Measurements from ENCODE around the gene ZNFX1.
"Not testable (repeated sequence)": the region's sequence is repeated elsewhere in the genome, so short reads cannot be mapped to it uniquely, and the experiment has no call there.

Gene ZNFX1

DNA sequence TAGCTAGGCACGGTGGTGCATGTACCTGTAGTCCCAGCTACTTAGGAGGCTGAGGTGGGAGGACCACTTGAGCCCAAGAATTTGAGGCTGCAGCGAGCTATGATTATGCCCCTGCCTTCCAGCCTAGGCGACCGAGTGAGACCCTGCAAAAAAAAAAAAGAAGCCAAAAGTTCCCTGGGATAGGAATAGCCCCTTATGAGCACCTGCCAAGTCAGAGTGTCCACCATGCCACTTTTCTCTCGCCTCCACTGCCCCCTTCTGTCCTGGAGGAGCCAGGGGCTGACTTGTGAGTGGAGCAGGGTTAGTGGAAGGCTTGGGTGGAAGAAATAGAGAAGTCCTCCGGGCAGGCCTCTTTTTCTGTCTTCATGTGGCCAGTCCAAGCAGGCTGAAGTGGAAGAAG, 70.8 kb downstream of the ZNFX1 start:
- FAIRE-seq, result no peak

DNA sequence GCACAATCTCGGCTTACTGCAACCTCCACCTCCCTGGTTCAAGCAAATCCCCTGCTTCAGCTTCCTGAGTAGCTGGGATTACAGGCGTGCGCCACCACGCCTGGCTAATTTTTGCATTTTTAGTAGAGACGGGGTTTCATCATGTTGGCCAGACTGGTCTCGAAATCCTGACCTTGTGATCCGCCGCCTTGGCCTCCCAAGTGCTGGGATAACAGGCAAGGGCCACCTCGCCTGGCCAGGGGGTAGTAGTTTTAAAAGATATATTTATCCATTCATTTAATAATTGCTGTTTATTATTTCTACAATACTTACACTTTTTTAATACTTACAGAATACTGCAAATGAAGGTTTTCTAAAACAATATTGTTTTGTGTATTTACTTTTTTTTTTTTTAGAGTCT, 74.1 kb downstream of the ZNFX1 start:
- no peak for FAIRE-seq

DNA sequence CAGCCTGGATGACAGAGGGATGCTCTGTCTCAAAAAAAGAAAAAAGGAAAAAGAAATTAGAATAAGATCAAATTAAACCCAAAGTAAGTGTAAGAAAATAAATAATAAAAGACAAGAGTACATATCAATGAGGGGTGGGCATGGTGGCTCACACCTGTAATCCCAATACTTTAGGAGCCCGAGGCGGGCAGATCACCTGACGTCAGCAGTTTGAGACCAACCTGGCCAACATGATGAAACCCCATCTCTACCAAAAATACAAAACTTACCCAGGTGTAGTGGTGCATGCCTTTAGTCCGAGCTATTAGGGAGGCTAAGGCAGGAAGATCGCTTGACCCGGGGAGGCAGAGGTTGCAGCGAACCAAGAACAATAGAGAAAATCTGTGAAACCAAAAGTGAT, 74.8 kb downstream of the ZNFX1 start:
- no peak for FAIRE-seq

DNA sequence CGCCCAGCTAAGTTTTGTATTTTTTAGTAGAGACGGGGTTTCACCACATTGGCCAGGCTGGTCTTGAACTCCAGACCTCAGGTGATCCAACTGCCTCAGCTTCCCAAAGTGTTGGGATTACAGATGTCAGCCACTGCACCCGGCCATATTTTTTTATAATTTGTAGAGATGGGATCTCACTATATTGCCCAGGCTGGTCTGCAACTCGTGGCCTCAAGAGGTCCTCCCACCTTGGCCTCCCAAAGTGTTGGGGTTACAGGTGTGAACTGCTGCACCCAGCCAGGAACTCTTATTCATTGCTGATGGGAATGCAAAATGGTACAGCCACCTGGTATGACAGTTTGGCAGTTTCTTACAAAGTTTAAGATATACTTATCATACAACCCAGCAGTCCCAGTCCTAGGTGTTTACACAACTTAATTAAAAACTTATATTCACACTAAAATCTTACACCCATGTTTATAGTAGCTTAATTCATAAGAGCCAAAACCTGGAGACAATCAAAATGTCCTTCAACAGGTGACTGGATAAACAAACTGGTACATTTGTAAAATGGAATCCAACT, 78.0 kb downstream of the ZNFX1 start:
- no peak for FAIRE-seq

DNA sequence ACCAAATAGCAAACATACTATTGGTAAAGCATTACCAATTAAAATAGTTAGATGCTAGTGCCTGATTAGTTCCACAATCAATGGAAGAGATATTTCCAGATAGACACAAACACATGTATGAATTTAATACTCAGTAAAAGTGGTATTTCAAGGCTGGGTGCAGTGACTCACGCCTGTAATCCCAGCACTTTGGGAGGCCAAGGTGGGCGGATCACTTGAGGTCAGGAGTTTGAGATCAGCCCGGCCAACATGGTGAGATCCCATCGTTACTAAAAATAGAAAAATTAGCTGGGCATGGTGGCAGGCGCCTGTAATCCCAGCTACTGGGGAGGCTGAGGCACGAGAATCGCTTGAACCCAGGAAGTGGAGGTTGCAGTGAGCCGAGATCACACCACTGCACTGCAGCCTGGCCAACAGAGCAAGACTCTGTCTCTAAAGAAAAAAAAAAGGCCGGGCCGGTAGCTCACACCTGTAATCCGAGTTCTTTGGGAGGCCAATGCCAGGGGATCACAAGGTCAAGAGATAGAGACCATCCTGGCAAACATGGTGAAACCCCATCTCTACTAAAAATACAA, 84.8 kb downstream of the ZNFX1 start:
- FAIRE-seq, result not testable (repeated sequence)

Data from islet of Langerhans (tissue), 1 donor.